ENCODE results near the gene UIMC1.

DNA sequence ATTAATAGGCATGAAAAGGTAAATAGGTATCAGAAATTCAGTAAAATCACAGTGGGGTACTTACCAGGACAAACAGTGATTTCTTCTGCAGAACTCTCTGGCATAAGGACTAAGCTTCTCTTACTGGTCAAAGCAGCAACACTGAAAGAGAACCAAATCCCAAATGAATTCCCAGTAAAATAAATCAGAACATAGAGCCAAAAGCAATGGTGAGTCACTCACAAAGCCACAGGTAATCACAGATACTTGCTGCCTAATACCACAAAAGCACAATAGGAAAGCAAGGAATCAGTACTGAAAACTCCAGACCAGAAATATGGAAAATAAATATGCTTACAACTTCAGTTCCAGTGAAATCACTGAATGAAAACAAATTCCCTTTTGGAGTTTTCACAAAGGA, 50.7 kb downstream of the UIMC1 start:
- TF ChIP-seq, protein P1, sequence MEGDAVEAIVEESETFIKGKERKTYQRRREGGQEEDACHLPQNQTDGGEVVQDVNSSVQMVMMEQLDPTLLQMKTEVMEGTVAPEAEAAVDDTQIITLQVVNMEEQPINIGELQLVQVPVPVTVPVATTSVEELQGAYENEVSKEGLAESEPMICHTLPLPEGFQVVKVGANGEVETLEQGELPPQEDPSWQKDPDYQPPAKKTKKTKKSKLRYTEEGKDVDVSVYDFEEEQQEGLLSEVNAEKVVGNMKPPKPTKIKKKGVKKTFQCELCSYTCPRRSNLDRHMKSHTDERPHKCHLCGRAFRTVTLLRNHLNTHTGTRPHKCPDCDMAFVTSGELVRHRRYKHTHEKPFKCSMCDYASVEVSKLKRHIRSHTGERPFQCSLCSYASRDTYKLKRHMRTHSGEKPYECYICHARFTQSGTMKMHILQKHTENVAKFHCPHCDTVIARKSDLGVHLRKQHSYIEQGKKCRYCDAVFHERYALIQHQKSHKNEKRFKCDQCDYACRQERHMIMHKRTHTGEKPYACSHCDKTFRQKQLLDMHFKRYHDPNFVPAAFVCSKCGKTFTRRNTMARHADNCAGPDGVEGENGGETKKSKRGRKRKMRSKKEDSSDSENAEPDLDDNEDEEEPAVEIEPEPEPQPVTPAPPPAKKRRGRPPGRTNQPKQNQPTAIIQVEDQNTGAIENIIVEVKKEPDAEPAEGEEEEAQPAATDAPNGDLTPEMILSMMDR (IDR thresholded peaks at IDR 0.05), result no peak
- TF ChIP-seq POLR2A (IDR thresholded peaks at IDR 0.05) (no peak), POLR2AphosphoS5 (IDR thresholded peaks at IDR 0.05; ENCODE audit: insufficient read depth in 1 of 2, low read depth in 1 of 2) (no peak)

Data from vagina (tissue), 2 donors.